Myocyte (in vitro differentiated cells): ENCODE results near the gene DOK5. TPM values are rescaled to one million over a fixed set of nuclear protein-coding genes. Genes with fewer than 3 reads are reported as not detected.

Experiments
- DNase-seq: peaks from one replicate; pipeline ENCODE4 v3.0.0-alpha.2; 2012; ENCODE audit warnings: low read depth
- total RNA-seq: library from RNA; depleted of rRNA; stranded (reverse); fragments of >200 nt; gene quantifications from 2 replicates; pipeline ENCODE4 v1.2.3, GENCODE V29; 2014

Gene DOK5
- total RNA-seq, 1 donor from 2014 or later: 0.96 TPM

DNA sequence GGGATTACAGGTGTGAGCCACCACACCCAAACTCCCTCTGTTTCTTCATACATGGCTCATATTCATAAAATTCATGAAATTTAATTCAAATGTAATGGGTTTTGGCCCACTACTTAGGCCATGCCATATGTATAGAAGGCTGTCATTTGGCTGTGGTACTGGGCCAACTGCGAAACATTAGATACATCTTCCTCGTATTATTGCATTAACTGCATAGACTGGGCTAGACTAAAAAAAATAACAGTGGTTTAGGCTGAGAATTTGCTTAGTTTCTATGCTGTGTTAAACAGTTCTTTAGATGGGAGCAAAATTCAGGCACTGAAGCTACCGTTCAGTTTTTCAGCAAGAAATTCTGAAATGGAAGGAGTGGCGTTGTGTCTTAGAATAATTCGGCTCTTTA, 133.6 kb downstream of the DOK5 start:
- no peak for DNase-seq

DNA sequence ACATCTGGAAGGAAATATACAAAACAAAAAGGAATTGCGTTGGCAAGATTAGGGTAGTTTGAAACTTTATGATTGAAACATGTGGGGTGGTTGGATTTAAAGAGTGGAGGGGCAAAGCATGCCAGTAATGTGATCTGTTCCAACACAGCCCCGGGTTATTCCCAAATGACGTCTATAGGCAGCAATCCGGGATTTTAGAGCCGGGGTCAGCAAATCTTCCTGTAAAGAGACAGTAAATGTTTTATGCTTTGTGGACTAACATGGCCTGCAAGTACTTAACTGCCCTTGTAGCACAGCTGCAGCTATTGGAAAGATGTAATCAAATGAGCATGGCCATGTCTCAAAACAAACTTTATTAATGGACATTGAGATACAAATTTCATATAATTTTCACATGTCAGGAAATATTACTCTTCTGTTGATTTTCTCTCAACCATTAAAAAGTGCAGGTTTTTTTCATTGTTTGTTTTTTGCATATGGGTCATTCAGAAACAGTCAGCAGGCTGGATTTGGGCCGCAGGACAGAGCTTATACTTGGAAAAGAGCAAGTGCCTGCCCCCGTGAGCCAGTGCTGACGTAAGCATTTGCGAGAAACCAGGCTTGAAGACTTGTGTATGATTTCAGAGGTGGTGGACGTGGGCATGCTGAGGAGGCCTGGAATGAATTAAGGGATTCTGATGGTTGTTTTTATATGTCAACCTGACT, 136.5 kb downstream of the DOK5 start:
- DNase-seq: no peak

DNA sequence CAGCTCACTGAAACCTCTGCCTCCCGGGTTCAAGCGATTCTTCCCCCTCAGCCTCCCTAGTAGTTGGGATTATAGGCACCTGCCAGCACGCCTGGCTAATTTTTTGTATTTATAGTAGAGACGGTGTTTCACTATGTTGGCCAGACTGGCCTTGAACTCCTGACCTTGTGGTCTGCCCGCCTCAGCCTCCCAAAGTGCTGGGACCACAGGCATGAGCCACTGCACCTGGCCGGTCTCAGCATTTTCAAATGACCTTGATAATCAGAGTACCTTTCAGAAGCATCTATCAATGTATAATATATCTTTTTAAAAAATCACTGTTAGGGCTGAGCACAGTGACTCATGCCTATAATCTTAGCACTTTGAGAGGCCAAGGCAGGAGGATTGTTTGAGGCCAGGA, 143.0 kb downstream of the DOK5 start:
- DNase-seq: peak; percentile 9

DNA sequence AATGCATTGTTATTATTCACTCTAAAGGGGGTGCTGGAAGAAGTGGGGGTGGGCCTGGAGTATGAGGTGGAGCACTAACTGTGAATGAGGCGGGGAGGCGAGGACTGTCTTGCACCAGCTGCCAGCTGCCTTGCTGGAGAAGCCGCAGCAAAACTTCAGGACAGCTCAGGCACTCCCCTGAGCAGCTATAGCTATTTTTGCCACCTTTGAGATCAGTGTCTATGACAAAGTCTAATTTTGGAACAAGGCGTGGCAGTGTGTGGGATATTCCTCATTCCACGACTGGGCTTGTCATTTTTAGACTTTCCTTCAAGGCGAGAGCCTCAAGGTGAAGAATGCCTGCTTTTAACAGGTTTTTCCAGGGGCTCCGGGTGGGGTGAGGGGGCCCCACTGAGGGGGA, 143.8 kb downstream of the DOK5 start:
- DNase-seq: peak; percentile 88

DNA sequence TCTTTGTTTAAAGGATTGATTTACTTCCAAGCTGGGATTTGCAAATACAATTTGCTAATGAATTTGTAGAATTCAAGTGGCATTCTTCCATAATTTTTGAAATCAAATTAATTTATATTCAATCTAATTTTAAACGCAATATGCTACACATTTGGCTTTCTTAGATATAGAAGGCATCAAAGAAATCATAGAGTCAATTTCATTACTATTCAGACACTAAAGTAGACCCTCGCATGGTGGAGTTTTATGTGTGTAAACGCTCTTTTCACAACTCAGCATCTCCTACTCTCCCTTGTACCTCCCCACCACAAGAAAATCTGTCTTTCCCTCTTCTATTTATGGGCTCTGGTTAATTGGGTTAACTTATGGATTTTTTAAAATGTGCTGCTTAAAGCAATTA, 144.3 kb downstream of the DOK5 start:
- DNase-seq: no peak

DNA sequence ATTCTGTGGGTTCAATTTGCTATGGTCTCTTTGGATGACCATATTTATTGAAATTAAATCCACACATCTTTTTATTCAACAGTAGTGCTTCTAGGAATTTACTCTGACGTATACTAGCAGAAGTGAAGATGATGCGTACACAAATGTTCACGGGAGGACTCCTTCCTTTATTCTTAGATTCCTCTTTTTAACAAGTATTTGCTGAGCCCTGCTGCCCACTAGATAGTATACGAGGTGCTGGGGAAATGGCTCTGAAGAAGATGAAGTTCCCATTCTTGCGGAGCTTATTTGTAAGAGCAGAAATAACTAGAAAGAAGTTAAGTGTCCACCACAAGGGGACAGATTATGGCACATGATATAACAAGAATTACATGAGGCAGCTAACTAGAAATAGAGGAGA, 145.2 kb downstream of the DOK5 start:
- no peak for DNase-seq

DNA sequence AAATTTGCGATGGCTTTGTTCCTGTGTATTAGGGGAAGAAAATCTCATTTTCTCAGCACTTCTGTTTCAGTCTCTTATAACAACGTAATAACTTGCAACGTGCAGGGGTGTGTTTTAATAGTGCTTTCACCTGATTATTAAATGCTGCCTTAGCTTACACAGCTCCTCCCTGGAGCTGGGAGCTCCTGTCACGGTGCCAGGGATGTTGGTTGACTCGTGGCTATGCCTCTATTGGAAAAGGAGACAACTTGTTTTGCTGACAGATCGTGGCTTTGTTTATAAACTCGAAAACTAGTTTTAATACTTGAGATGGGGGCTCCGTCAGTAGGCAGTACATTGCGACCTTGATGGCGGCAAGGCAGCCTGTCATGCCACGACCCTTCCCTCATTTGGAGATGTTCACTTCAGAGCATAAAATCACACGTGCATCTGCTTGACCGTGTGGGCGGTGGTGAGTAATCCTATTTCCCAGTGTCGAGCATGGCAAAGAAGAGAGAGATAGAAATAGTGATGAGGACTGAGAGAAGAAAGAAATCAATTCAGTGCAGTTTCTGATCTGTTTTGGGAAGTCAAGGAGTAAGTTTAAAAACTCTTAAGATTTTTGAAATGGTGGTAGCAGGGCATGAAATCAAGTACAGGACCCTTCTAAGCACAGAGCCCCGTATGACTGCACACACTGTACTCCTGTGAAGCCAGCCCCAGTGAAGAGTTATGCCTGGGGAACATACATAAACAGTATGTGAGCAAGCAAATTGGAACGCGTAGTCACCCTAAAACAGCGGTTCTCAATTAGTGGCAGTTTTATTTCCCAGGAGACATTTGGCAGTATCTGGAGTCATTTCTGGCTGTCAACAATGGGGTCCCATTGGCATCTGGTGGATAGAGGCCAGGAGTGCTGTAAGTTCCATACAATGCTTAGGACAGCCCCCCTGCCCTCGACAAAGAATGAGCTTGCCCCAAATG, 147.2 kb downstream of the DOK5 start:
- DNase-seq: peak; percentile 25

DNA sequence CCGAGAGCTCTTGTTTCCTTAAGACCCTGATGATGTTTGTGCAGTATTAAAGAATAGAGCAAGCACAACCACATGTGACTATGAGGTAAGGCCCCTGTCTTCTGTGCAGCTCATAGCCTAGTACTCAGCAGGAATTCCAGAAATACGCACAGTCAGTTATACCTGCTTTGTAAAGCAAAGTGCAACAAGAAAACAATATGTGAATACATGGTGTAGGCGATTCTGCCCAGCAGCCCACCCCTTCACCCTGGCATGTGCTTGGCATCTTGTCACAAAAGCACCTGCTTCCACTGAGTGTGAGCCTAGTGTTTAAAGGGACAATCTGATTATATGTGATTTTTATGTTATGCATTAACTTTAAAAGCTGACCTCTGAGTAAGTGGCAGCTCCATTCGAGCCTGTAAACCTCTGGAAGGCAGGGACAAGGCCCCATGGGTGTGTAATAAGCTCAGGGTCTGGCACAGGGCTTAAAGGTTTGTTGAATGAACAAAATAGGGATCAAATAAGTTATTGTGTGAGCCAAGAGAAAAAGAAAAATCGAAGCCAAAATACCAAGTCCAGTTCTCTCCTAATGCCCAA, 148.7 kb downstream of the DOK5 start:
- DNase-seq: no peak

DNA sequence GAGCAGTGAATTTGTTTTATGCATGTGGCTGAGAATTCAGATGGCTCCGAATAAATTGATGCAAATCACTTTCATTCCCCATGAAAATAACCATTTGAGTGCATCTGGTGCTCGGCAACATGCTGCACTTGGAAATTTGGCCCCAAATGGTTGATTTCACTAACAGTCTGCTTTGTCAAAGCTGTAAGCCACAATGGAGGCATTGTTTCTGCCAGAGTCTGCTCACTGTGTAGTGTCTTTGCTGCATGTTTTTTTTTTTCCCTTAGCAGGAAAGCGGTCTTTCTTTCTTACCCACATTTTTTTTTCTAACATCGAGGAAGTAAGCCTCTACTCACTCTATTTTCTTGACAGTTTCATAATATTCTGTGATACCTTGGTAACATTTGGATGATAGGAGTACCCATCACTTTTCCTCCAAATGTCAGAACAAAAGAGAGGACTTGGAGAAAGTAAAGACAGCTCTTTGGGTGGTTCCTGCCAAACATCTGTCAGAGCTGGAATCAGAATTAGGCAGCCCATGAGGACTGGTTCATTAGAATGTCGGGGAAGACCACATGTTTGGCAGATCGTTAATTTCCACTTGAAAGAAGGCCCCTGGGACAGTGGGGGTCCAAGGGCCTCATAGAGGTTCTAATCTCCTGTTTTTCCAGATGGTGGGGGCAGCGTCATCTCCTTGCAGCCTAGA, 149.5 kb downstream of the DOK5 start:
- DNase-seq: no peak

DNA sequence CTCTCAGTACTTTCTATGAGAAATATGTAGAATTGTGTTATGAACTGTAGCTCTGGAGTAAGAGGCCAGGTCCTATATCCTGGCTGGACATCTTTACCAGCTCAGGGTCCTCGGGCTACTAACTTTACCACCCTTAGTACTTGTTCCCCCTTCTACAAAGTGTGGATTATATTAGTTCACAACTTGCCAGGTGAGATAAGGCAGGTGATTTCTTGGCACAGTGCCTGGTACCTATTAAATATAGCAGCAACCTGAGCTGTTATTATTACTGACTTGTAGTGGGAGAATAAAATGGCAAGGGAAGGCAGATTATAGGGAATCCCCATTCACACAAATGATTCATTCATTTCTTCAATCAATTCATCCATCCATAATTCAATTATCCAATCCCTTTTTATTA, 150.1 kb downstream of the DOK5 start:
- DNase-seq: no peak

DNA sequence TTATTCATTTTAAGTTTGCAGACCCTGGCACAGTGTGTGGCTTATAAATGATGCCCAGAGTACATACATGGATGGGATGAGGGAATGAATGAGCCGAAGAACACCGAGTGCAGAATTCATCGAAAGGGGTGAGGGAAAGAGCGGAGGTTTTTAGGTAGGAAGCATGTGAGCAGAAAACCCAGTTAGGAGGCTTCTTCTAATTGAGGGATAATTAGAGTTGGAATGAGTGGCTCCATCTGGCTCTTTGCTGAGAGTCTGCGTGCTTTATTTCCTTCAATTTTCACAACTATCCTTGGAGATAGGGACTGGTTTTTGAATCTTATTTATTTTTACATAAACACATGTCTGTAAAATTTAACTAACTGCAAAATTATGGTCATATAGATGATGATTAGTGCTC, 150.7 kb downstream of the DOK5 start:
- DNase-seq: no peak

DNA sequence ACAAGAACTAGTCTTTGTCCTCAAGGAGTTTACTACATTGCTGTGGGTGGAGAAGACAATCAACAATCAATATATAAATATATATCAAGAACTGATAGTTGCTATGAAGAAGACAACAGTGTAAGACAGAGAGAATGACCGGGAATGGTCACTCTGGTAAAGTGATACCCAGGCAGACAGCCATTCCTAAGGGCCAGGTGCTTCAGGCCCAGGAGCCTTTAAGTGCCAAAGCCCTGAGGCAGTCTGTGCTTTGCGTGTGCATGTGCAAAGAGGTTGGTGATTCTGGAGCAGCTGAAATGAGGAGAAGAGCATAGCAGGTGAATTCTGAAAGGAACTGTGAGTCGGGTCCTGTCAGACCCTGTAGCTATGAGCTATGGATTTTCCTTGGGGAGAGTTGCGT, 154.2 kb downstream of the DOK5 start:
- DNase-seq: no peak

DNA sequence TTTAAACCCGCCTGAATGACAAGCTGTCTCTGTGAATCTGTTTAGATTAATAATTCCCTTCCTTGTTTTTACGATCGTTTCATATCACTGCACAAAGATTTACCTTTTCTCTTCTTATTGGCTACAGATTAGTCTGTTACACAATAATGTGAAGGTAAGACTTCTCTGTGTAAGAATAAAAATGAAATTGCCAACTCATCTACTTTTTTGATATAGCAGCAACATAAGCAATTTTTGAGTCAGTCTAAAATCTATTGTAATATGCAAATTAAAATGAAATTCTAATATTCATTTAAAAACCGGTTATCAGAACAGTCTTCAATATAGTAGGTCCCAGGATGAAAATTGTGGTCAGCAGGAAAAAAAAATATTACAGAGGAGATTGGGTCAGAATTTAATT, 155.2 kb downstream of the DOK5 start:
- no peak for DNase-seq

DNA sequence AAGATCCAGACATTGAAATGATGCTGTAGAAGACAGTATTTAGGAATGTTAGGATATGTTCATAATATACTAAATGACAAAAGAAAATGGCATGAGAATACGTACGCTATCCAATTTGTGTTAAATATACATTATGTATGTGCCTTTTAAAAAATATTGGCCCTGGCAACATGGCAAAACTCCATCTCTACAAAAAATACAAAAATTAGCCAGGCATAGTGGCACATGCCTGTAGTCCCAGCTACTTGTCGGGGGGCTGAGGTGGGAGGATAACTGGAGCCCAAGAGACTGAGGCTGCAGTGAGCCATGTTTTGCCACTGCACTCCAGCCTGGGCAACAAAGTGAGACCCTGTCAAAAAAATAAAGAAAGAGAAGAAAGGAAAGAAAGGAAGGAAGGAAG, 155.7 kb downstream of the DOK5 start:
- no peak for DNase-seq

DNA sequence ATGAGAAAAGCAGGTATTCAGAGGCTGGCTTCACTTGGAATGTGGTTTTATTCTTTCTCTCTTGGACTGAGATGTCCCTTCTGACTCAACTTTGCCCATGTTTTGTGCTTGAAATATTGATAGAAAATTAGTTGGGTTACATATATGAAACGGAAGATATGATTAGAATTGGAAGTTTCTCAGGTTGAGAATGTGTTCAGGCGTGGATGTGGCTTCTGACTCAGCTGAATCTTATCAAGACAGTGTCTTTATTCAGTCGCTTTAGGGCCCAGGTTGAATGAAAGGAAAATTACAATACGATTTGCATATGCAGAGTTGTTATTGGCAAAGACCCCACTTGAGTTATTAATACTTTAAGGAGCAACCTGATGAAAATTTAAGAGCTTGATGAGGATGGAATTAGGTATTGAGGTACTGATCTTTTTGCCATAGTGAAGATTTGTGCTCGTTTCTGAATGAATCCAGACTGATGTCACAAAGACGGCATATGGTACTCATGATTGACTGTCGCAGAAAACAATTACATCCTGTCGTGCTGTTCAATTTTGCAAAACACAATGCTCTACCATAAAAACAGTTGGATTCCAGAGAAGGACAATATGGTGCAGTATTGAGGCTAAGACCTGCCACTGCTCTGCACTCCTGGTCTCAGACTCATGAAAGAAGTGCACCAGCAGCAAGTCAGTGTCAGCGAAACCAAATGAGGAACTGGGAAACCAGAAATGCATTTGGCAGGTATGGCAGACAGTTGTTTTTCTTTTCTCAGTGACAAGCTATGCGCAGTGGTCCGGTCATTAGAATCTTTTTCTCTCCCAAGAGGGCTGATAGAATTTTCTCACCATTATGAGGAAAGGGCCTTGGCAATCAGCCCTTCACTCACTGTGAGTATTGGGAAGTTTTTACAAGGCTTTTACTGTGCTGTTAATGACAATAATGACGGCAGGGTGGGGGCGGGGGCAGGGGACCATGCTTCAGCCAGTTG, 158.3 kb downstream of the DOK5 start:
- no peak for DNase-seq

DNA sequence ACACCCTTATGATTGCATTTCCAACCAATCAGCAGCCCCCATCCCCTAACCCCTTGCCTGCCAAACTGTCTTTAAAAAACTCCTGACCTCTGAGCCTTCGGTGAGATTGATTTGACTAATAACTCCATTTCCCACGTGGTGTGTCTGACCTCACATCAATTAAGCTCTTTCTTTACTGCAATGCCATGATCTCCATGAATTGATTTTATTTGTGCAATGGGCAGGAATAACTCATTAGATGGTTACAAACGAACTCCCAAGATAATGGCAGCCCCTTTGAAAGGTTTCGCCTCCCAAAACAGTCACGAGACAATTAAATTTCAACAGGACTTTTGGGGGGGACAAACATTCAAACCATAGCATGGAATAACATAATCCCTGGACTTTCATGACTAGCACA, 161.2 kb downstream of the DOK5 start:
- DNase-seq: no peak

DNA sequence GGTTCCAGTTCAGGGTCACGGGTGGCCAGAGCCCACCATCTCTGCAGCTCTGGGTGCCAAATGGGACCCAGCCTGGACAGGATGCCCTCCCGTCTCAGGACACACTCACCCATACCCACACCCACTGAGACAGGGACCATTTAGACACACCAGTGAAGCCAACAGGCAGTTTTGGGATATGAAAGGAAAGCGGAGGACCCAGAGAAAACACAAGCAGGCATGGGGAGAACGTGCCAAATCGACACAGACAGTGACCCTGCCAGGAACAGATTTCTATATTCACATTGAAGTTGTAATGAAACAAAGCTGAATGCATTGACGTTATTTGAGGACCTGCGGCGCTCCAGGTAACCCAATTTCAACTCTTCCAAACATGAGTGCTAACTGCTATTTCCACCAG, 164.5 kb downstream of the DOK5 start:
- no peak for DNase-seq

DNA sequence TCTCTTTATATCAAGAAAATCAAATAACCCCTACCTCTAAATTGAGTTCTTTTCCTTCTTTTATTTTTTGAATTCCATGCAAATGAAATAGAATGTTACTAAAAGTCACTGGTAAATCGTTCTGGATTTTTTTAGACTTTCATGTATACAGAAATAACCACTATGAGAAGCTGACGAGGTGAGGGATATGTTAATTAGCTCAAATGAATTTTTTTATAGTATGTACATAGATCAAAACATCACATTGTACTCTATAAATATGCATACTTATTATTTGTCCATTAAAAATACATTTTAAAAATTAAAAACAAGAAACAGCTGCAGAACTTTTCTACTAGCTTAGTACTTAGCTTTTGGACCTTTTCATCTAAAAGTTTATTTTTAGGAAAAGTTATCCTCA, 165.4 kb downstream of the DOK5 start:
- no peak for DNase-seq

DNA sequence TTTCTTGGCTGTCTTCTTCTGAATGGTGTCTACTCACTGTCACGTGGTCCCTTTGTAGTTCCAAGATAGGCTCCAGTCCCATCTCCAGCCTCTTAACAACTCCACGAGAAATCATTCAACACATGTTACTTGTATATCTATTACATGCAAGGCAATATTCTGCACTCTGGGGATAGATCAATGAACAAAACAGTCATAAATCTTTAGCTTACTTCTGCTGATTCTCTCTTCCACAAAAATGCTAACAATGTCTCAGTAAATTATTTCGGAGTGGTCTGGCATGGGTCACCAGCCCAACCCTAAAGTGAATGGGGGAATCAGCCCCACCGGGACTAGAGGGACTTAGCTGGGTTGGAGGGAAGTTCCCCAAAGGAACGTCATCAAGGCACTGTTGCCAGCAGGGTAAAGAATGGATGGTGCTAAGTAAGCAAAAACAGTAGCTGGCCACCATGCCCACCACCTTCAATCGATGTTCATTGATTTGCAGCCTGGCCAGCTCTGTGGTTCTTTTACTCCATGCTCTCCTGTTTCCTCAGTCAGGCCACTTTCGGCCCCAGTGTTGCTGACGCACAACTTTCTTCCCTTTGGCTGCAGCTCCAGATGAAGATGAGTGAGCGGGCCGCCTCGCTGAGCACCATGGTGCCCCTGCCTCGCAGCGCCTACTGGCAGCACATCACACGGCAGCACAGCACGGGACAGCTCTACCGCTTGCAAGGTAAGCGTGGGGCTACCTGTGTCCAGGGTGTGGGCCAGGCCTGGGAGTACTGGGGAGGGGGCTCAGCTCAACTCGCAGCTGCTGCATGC, 167.7 kb downstream of the DOK5 start:
- no peak for DNase-seq

DNA sequence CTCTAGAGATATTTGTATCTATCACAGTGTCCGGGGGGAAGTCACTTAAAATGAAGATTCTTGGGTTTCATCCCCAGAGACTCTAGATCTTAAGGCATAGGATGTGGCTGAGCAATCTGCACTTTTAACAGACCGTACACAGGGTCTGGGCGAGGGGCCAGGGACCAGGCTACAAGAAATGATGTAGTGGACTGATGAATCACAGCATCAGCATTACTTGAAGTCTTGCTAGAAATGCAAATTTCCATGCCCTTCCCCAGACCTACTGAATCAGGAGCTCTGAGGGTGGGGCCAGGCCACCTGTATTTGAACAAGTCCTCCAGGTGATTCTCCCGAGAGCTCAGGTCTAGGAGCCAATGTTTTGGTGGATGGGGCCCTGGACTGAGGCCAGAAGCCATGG, 168.4 kb downstream of the DOK5 start:
- DNase-seq: no peak
